Suprapubic skin (tissue), 4 donors: ENCODE data around the gene GCNA.

Experiments used
- POLR2A ChIP-seq, 2 donors: fragments of 450-650 bp; IDR thresholded peaks; one replicate each; pipeline ENCODE4 v1.6.1; 2017; ENCODE audit warnings: antibody characterized with exemption in 2 of 2, mild to moderate bottlenecking in 2 of 2, moderate library complexity in 2 of 2
- POLR2AphosphoS5 ChIP-seq, 3 donors: sonication (generic); formaldehyde crosslinking; IDR thresholded peaks; one replicate each; pipeline ENCODE4 v1.6.1; 2017; ENCODE audit warnings: antibody characterized with exemption in 3 of 3
- TF ChIP-seq, protein P1 (sequence below), 2 donors: fragments of 200-600 bp in 1 of 2; fragments of 450-650 bp in 1 of 2; sonication (generic) in 1 of 2; IDR thresholded peaks; one replicate each; pipeline ENCODE4 v1.5.1; 2016 to 2019; ENCODE audit warnings: antibody characterized with exemption in 2 of 2, mild to moderate bottlenecking in 1 of 2, moderate library complexity in 1 of 2

DNA sequence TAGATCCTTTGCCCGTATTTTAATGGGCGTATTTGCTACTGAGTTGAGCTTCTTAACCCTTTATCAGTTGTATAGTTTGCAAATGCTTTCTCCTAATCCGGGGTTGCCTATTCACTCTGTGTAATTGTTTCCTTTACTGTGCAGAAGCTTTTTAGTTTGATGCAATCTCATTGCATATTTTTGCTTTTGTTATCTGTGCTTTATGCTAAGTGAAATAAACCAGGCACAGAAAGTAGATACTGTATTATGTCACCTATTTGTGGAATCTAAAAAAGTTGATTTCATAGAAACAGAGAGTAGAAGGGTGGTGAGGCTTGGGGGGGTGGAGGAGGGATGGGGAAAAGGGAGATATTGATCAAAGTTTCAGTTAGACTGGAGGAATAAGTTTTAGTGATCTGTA, 27.7 kb upstream of the GCNA start:
- TF ChIP-seq, protein P1, sequence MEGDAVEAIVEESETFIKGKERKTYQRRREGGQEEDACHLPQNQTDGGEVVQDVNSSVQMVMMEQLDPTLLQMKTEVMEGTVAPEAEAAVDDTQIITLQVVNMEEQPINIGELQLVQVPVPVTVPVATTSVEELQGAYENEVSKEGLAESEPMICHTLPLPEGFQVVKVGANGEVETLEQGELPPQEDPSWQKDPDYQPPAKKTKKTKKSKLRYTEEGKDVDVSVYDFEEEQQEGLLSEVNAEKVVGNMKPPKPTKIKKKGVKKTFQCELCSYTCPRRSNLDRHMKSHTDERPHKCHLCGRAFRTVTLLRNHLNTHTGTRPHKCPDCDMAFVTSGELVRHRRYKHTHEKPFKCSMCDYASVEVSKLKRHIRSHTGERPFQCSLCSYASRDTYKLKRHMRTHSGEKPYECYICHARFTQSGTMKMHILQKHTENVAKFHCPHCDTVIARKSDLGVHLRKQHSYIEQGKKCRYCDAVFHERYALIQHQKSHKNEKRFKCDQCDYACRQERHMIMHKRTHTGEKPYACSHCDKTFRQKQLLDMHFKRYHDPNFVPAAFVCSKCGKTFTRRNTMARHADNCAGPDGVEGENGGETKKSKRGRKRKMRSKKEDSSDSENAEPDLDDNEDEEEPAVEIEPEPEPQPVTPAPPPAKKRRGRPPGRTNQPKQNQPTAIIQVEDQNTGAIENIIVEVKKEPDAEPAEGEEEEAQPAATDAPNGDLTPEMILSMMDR (IDR thresholded peaks at IDR 0.05): no peak
- no peak for TF ChIP-seq POLR2A (IDR thresholded peaks at IDR 0.05)
- TF ChIP-seq POLR2AphosphoS5 (IDR thresholded peaks at IDR 0.05): no peak
